Islet of Langerhans (tissue), 1 donor: ENCODE measurements around the gene PRSS53.
"Not testable (repeated sequence)": the region's sequence is repeated elsewhere in the genome, so short reads cannot be mapped to it uniquely, and the experiment has no call there.

Source experiments
- FAIRE-seq: peaks from one replicate; lab custom pipeline; 2011; peaks lifted over from hg19 to GRCh38; lab: Jason Lieb, UNC

PRSS53 gene

DNA sequence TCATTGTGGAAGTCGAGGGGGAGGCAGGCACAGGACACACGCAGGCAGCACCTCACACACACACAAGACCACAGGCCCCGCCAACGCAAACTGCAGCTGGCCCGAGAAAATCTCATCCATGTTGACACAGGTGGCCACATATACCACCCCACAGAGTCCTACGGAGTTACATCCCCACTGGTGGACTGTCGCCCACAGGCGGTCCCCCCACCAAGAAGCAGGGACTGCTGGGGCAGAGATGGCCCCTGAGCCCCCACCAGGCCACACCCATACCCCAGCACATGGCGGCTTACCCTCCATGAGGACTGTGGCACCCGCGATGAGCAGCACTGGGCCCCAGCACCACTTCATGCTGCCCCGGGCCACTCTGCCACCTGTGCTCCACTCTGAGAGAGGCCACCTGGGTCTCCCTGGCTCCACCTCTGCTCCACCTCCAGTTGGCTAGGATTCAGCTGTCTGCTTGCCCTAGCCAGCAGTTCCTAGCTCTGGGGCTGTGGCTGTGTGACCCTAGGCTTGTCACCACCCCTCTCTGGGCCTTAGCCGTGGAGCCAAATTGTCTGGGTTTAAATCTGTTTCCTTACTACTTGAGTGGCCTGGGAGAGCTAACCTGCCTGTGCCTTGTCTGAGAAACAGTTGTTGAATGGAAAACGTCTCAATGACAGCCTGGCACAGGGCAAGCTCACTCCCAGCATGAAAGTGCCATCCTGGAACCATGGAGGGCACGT, at the start of gene PRSS53:
PRSS53 (minus strand) TSS at position 485 of the 725 bp plus-strand sequence; CDS start at position 351, 134 bp downstream.
- no peak for FAIRE-seq

DNA sequence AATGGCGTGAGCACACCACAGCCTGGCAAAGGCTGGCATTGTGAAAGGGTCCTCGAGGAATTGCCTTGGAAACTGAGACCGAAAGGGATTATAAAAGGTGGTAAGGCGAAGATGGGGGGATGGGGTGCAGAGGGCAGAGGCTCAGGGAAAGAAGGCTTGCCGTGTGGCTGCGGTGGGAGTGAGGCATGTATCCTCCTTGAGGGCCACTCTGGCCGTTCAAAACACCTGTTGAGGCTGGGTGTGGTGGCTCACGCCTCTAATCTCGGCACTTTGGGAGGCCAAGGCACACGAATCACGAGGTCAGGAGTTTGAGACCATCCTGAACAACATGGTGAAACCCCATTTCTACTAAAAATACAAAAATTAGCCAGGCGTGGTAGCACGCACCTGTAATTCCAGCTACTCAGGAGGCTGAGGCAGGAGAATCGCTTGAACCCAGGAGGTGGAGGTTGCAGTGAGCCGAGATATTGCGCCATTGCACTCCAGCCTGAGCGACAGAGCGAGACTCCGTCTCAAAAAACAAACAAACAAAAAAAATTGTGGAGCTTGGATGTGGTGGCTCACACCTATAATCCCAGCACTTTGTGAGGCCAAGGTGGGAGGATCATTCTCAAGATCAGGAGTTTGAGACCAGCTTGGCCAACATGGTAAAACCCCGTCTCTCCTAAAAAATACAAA, 48.2 kb upstream of the PRSS53 start:
- not testable (repeated sequence) for FAIRE-seq

DNA sequence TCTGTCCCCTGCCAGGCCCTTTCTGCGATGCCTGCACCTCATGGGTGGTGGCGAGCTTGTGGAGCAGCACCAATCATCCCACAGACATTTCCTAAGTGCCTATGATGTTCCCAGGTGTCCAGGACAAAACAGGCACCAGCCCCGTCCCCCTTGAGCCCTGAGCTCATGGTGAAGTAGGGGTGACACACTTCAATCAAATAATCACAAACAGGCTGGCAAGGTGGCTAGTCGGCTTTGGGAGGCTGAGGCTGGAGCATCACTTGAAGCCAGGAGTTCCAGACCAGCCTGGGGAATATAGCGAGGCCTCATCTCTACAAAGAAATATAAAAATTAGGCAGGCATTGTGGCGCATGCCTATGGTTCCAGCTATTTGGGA, 47.5 kb upstream of the PRSS53 start:
- FAIRE-seq: no peak

DNA sequence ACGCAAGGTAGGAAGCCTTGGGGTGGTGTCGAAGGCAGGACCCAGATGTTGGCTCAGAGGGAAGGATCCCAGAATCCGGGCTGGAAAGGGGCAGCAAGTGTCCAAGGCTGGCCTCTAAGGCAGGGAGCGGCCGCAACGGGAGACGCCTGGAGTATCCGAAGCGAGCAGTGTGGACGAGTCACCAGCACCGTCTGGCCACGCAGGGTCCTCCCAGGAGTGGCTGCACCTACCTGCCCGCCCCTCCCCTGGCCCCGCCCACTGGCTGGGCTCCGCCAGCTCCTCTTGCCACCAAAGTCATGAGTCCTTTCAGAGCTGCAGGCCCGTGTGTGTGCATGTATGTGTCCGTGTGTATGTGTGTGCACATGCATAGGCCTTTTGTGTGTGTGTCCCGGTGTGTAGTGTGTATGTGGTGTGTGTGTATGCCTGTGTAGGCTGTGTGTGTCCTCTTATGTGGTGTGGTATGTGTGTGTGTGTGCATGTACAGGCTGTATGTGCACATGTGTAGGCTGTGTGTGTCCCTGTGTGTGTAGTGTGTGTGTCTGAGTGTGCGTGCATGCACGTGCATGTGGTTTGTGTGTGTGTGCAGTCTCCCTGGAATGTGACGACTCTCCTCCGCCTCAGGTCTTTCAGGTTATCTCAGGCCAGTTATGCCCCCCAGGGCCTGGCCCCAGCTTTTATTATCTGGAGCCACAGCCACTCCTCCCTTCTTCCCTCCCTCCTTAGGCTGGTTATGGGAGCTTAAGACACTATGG, 47.0 kb upstream of the PRSS53 start, which contains the start of gene PRSS8:
PRSS8 (minus strand) TSS at position 193 of the 752 bp plus-strand sequence. CDS start 229 bp downstream, outside the sequence.
- no peak for FAIRE-seq

DNA sequence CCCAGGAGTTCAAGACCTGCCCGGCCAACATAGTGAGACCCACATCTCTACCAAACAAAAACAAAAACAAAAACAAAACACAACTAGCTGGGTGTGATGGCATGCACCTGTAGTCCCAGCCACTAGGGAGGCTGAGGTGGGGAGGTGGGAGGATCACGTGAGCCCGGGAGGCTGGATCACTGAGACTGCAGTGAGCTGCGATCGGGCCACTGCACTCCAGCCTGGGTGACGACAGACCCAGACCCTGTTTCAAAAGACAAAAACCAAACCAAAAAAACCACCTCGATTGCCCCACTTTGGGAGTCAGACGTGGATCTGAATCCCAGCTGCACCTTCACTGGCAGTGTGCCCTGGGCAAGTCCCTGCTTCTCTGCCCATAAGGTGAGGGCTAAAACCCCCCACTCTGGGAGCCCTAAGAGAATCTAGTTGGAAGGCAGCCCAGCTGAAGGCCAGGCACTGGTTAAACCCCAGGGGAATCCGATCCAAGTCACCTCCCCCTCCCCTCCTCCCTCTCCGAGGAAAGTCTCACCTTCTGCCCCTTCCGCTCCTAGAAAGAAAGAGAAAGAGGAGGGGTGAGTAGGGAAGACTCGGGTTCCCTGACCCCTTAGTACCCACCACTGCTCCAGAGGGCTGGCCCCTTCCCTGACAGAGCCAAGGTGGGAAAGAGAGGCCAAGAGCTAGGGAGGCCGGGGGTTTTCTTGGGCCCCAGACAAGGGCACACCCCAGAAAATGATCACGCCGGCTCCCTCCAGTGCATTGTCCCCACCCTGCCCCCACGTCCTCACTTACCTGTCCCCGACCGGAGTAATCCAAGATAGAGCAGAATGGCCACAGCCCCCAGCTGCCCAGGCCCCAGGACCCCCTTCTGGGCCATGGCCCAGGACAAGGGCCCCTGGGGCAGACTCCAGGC, 46.1 kb upstream of the PRSS53 start:
- FAIRE-seq: no peak

DNA sequence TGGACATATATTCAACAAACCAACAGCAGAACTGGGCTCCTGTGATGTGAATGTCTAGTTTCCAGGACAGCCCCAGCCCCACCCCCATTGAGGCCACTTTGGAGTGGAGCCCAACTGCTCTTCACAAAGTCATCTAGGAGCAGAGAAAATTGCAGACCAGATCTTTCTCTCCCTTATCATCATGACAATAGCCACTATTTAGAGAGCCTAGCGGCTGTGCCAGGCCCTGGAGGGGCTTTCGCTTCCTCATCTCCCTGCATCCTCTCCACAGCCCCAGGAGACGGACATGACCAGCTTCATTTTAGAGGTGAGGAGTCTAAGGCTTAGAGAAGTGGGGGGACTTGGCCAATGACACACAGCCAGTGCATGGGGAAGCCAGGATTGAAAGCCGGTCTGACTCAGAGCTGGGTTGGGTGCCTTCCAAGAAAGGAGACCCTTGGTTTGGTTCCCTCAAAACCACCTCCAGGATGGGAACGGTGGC, 45.4 kb upstream of the PRSS53 start:
- FAIRE-seq: no peak

DNA sequence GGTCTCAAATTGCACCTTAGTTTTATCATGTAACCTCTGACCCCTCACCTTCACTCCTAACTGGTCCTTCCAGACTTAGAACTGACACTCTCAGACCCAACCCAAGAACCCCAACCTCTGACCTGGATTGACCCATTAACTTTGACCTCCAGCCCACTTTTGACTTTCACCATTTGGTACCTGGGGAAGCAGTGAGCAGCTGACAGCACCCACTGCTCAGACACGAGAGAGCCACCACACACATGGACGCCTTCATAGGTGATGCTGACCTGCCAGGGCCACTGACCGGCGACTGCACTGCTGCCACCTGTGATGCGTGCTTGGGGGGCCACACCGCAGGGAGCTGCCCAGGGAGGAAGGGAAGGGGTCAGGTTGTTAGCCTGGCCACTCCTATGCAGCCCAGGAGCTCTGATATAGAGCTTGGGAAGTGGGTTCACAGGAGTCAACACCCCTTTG, 44.3 kb upstream of the PRSS53 start:
- FAIRE-seq: no peak

DNA sequence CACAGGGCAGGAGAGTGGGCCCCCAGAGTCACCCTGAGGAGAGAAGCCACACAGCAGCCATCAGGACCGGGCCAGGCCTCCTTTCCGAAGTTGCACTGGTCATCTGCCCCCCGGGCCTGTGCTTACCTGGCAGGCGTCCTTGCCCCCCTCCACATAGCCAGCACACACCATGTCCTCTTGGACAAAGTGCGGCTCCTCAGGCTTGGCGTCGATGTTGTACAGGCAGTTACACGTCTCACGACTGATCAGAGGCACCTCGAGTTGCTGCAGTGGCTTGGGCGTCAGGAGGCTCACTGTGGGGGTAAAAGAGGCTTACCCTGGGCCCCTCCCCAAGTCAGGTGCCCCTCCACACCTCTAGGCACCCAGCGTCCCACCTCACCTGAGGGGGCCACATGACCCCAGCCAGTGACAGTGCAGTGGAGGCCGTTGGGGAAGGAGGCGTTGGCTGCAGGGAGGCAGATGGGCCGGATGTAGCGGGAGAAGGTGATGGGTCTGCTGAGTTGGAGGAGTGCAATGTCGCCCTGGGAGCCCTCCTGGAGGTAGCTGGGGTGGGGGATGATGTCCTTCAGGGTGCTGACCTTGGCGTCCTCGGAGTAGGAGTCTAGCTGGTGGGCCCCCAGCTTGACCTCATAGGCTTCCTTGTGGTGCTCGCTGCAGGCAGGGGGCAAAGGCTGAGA, 43.7 kb upstream of the PRSS53 start:
- no peak for FAIRE-seq

DNA sequence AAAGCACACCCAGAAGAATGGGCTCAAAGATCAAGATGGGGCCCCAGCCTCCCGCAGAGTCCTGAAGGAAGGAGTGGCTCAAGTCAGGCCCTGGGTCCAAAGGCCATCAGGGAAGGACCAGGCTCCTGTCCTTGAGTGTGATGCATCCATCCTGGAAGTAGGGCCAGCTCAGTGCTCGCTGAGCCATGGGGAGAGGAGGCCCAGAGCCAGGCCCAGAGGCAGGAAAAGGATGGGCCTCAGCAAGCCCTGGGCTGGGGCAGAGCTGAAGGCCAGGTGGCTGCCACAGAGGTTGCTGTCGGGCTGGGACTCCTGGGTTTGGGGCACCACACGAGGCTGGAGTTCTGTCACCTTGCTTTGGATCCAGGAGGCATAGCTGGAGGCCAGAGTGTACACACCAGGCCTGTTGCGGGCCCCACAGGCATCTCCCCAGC, 43.1 kb upstream of the PRSS53 start:
- FAIRE-seq: no peak

DNA sequence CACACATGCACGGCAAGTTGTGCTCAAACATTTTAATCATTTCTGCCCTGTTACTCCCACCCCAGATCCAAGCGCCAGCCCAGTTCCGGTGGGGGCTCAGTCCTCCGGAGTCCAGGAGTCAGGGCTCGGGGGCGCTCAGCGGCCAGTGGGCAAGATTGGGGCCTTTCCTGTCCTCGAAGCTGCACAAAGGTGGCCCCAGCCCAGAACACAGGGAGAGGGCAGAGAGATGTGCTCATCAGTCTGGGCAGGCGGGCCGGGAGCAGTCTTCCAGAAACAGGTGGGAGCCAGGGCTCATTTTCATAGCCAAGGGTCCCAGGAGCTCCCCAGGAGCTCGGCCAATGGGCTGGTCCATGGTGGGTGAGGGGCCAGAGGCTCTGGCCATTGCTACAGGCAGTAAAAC, 42.7 kb upstream of the PRSS53 start:
- no peak for FAIRE-seq

DNA sequence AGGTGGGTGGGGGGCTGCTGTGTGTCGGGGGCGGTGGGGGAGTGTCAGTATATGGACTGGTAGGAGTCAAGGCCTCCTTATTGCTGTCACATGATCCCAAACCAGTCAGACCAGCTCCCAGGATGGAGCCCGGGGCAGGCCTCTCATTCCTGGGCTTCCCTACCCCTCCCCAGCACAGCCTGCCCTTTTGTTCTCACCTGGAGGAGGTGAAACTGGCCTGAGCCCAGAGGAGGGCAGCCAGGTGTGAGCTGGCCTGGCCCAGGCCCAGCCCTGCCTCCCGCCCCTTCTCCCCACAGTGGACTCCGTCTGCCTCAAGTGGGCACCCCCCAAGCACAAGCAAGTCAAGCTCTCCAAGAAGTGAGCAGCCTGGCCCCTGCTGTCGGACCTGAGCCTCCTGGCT, 42.2 kb upstream of the PRSS53 start:
- no peak for FAIRE-seq

DNA sequence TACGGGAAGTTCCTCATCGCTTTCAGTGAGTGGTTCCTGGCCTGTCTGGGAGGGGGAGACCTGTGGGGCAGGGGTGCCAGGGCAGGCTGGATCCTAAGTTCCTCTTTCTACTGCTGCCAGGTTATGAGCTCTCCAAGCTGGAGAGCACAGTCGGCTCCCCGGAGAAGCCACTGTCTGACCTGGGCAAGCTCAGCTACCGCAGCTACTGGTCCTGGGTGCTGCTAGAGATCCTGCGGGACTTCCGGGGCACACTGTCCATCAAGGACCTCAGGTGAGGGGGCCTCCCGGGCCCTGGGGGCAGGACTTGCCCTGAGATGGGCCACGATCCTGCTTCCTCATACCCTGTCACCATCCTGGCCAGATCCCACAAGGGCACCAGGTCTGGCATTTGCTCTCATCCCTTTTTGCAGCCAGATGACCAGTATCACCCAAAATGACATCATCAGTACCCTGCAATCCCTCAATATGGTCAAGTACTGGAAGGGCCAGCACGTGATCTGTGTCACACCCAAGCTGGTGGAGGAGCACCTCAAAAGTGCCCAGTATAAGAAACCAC, 41.7 kb upstream of the PRSS53 start:
- FAIRE-seq: no peak

DNA sequence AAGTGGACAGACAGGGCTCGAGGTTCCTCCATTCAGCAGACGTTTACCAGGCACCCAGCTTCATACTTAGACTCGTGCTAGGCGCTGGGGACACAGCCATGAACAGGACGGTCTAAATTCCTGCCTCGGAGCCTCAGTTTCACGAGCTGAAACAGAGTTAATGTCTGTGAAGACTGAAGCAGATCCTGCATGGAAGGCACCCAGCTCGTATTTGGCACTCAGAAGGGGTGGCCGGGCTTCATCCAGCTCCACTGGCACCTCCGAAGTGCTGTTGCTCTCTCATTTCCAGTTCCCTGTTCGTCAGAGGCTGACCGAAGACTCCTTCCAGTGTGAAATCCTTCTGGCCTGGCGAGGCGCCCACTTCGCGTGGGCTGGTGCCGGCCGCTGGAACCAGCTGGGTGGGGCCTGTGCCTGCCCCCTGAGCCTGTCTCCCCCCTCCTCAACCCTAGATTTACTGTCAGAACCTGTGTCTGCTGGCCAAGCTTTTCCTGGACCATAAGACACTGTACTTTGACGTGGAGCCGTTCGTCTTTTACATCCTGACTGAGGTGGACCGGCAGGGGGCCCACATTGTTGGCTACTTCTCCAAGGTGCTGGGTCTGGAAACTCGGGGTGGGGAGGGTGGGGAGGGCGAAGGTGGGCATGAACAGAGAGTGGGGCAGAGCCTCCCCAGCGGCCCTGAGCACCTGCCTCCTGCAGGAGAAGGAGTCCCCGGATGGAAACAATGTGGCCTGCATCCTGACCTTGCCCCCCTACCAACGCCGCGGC, 41.0 kb upstream of the PRSS53 start:
- FAIRE-seq: no peak

DNA sequence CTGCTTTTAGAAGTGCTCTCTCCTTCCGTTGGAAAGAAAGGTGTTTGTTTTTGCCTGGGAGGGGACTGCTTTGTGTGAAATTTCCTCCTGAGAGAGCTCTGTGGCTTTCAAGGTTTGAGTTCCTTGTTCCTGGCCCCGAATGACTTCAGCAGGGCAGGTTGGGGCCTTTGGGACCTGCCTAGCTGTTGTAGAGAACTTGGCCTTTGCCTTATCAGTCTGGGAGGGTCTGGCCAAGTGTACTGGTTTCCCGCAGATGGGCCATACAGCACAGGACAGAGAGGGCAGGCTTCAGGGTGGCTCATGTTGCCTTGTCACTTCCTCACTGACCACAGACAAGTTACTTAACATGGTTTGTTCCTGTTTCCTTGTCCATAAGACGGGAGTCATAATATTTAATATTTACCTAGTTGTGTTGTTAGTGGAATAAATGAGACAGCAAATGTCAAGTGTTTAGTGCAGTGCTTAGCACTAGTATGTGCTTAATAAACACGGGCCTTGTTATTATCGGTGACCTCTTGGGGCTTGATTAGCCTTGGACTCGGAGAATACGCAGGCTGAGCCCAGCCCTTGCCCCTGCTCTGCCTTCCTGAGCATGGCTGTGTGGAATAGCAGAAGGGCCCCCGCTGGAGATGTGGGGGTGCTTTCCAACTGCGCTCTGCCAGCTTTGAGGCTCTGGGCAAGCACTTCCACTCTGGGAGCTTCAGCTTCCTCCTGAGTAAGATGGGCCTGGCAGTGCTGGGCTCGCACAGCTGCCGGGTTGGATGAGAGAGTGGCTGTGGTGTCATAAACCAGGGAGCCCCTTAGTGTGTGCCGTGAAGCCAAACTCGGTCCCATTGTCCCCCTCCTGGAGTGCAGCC, 40.2 kb upstream of the PRSS53 start:
- no peak for FAIRE-seq

DNA sequence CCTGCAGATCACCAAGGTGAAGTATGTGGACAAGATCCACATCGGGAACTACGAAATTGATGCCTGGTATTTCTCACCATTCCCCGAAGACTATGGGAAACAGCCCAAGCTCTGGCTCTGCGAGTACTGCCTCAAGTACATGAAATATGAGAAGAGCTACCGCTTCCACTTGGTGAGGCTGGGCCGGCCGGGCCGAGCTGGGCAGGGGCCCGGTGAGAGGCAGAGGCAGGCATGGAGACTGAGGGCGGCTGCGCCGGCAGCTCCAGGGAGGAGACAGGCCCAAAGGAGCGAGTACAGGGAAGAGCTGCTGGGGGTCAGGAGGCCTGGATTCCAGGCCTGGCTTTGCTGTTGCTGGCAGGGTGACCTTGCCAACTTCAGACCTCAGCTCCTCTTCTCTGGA, 38.4 kb upstream of the PRSS53 start:
- no peak for FAIRE-seq

DNA sequence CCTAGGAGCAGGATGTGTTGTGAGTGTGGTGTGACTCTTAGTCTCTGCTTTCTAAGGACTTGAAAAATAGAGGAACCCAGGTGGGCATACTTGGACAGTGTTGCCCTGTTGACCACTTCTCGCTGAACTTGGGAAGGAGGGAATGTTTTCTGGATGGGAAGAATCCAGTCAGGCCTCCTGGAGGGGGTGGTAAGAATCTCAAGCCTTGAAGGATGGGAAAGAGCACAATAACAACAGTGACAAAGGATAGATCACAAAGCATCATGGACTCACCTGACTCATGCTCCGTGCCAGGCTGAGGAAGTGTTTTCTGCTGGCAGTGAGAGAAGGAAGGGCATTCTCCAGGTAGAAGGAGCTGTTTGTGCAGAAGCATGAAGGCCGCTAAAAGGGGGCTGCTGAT, 37.1 kb upstream of the PRSS53 start:
- no peak for FAIRE-seq

DNA sequence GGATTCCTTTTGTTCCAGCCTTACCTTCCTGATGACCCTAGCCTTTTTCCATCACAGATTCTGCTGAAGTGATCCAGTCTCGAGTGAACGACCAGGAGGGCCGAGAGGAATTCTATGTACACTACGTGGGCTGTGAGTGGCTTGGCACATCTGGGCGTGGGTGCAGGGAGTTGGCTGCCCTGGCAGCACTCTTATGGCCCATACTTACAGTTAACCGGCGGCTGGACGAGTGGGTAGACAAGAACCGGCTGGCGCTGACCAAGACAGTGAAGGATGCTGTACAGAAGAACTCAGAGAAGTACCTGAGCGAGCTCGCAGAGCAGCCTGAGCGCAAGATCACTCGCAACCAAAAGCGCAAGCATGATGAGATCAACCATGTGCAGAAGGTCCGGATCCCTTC, 31.4 kb upstream of the PRSS53 start:
- no peak for FAIRE-seq

DNA sequence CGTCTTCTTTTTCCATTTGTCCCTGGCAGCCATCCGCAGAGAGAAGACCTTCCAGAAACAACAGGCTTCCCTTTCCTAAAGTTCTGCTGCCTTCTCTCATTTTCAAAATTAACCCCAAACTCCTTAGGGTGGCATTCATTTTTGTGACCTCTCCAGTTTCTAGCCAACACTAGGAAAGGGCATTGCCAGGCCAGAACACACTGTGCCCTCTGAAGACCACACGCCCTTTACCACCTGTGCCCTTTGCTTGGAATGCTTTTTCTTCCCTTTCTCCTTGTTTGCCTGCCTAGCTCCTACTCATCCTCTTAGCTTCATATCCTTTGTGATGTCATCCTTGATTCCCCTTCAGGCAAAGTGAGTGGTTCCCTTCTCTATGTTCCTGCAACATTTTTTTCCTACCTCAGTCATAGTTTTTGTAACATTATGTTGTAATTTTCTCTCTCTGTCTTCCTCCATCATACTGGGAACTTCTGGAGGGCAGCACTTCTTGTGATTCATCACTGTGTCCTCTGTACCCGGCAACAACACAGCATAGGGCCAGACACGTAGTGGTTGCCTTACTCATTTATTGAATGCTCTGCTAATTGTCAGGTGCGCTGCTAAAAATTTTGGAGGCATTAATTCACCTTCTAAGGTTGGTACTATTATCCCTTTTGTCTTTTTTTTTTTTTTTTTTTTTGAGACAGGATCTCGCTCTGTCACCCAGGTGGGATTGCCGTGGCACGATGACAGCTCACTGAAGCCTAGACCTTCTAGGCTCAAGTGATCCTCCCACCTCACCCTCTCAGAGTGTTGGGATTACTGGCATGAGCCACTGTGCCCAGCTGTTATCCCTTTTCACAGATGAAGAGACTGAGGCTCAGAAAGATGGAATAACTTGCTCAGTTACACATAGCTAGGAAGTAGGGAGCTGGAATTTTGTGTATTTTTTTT, 29.7 kb upstream of the PRSS53 start:
- no peak for FAIRE-seq
